Measurements from ENCODE around the gene MMS22L.

- TF ChIP-seq, protein P1, sequence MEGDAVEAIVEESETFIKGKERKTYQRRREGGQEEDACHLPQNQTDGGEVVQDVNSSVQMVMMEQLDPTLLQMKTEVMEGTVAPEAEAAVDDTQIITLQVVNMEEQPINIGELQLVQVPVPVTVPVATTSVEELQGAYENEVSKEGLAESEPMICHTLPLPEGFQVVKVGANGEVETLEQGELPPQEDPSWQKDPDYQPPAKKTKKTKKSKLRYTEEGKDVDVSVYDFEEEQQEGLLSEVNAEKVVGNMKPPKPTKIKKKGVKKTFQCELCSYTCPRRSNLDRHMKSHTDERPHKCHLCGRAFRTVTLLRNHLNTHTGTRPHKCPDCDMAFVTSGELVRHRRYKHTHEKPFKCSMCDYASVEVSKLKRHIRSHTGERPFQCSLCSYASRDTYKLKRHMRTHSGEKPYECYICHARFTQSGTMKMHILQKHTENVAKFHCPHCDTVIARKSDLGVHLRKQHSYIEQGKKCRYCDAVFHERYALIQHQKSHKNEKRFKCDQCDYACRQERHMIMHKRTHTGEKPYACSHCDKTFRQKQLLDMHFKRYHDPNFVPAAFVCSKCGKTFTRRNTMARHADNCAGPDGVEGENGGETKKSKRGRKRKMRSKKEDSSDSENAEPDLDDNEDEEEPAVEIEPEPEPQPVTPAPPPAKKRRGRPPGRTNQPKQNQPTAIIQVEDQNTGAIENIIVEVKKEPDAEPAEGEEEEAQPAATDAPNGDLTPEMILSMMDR (conservative IDR thresholded peaks at IDR 0.05; ENCODE audit: low read depth, low read length) = no peak
- no peak for TF ChIP-seq EZH2 (IDR thresholded peaks at IDR 0.05; ENCODE audit: low read length, unreplicated experiment)
Measured at GRCh38 chr6:97322811-97323210, 39.8 kb upstream of the MMS22L start.
